Left renal pelvis (tissue), 4 donors: ENCODE data around the gene PYGO2. TPM values are rescaled to one million over a fixed set of nuclear protein-coding genes. Genes with fewer than 3 reads are reported as not detected.

ENCODE experiments used
- DNase-seq, 4 donors: peaks; one replicate each; pipeline ENCODE4 v3.0.0-alpha.2; 2013; ENCODE audit warnings: low read depth in 4 of 4, low spot score in 3 of 4
- polyA plus RNA-seq, 4 donors: library from polyadenylated mRNA; unstranded; fragments of 120-200 nt; gene quantifications; one replicate each; pipeline ENCODE4 v1.2.1, GENCODE V29; 2013; ENCODE audit not compliant: insufficient read length in 4 of 4

The PYGO2 gene
- polyA plus RNA-seq, 4 donors: 36.8 to 49.7 (median 44.9) TPM

DNA sequence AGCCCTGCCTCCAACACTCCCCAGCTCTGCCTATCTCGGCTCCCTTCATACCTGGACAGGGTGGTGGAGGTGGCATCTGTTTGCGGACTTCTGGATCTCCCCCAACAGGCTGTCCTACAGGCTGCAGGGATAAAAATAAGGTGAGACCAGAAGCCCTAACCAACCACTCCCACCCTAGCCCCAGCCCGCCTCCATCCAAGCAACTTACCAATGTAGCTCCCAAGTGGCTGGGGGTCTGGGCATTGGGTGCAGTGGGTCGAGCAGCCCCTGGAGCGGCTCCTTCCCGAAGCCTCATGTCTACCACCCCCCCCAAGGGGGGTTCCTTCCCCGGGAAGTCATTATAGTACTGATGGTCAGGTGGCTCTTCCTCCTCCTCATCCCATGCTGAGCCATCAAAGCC is 4.5 kb upstream of the PYGO2 start:
- no peak for DNase-seq

DNA sequence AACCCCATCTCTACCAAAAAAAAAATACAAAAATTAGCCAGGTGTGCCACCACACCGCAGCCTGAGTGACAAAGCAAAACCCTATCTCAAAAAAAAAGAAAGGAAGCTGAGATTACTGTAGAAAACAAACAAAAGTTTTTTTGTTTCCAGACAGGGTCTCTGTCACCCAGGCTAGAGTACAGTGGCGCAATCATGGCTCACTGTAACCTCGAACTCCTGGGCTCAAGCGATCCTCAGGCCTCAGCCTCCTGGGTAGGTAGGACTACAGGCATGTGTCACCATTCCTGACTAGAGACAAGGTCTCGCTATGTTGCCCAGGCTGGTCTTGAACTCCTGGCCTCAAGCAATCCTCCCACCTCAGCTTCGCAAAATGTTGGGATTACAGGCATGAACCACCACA is 2.8 kb upstream of the PYGO2 start:
- no peak for DNase-seq

DNA sequence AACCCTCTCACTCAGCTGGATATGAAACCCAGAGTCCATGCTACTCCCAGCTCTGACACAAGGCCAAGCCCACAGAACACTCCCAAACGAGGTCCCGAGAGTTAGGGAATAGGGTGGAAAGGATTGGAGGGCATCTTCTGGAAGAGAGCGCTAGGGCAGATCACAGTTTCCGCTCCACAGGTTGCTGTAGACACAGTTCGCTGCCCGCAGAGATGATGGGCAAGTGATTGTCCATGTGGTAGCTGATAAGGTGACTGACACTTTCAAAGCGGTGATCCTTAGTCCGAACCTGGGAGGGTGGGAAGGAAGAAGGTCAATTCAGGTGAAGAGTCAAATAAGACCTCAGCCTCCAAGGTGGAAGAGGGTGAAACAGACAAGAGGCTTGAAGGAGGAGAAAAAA is 2.1 kb upstream of the PYGO2 start:
- DNase-seq: no peak

DNA sequence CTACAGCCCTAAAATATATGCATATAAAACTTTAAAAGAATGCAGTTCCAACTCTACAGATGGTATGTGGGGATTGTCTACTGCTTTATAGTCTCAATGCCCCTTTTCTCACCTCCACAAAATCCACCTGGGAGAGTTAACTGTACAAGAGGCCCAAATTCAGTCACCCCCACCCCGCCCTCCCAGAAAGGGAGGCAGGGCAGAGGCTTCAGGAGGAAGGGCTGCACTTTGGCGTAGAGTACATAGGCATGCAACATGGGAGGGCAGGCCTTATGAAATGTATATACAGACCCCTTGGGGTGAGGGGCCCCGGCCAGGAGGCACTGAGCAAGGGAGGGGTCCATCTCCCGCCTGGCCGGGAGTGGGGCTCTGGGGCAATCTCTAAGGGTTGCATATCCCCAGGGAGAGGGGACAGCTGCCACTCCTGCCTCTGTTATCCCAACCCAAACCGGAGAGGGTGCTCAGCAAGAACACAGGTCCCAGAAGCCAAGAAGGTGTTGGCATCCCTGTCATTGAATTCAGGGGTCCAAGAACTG is 1.3 kb upstream of the PYGO2 start:
- no peak for DNase-seq

DNA sequence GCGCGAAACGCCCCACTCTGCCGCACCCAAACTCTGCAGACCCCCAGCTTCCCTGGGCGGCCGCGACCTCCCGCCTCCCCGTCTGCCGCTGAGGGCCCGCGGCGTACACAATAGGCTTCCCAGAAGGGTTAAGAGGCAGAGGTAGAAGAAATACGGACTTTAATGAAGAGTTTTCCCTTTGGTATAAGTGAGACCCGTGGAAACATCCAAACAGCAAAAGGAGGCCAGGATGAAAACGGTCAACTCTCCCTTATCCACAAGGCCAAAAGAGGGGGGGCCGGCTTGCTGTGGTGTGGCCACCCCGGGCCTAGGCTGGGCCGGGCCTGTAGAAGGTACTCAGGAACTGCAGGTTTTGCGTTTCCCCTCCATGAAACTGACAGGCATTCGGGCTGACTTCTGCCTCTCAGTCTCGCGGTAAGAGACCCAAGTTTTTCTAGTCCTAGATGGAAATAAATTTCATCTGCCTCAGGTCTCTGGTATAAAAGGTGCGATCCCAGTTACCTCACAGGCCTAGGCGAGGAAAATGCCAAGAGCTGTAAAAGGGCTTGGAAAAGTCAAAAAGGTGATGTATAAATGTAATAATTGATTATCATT is 671 bp upstream of the PYGO2 start:
- no peak for DNase-seq

DNA sequence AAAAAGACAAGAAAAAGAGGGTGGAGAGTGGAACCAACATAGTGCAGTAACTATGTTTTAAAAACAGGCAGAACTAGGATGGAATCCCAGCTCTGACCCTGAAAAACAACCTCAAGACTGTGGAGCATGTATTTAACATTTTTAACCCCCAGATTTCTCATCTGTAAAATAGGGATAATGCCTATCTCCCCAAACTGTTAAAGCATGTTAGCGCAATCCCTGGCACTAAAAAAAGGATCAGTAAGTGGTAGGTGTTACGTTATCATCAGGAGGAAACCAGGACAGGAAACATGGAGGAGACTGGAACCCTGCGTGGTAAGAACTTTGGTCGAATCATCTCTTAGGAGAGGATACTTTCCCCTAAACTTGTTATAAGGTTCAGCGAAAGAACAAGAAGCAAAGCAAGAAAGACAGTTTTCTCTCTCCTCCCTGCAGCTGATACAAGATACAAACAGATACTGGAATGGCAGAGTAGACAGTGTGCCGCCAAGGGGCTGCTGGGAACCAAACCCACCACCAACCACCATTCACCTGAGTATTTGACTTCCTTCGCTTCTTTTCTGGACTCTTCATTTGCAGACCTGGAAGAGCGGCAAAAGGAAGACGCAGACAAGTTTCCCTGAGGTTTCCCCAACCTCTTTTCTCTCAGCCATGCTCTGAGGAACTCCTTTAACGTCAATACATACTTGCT is 991 bp downstream of the PYGO2 start:
- no peak for DNase-seq

DNA sequence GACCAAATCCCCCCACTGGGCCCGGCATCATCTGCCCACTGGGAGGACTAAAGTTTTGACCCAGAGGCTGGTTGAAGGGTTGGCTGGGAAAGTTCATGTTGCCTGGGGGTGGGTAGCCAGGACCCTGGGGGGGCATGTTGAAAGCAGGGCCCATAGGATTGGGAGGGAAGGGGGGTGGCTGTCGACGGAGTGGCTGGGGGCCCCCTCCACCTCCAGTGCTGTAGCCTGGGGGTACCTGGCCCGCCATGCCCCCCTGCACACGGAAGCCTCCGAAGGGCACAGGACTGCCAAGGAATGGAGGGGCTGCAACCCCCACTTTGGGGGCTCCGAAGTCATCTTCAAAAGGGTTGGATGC is 2.2 kb downstream of the PYGO2 start:
- no peak for DNase-seq

DNA sequence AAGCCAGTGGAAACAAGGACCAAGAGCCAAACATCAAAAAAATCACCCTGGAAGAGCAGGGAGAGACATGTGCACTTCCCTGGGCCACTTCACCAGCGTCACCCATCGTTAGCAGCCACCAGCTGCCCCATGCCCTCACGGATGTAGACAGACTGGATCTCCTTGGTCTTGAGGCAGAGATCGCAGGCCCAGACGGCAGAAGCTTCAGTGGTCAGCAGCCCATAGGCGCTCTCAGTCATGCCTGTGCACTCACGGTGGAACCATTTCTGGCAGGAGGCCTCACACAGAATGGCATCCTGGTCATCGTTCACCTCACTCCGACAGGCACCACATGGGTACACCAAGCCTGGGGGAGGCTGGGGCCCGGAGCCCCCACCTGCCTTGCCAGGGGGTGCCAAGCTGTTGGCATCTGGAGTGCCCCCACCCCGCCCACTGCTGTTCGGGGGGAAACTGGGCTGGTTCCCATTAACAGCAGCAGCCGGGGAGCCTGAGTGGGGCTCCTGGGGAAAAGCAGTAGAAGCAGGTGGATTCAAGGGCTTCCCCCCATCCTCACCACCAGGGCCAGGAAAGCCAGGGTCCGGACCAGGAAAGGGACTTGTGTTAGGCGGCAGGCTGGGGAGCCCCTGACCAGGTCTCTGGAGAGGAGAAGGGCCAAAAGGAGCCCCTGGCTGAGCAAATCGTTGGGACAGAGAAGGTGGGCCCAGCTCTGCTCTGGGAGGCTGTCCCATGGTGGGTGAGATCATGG is 2.7 kb downstream of the PYGO2 start:
- DNase-seq: no peak

DNA sequence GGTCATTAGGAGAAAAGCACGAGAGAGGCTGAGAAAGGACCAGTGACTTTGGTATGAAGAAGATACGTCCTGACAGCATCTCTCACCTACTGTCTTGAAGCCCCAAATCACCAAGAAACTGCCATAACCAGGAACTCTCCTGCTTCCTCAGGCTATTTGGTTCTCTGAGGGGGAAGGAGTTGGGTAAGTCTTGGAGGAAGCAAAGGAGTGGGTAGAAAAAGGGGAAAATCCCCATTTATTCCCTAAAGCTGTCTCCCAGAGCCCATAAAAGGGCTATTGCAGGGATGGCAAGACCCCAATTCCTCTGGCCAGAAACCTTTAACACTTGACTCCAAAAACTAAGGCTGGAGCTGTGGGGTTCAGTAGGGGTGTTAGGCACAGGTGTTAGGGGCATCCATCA is 3.5 kb downstream of the PYGO2 start:
- DNase-seq: no peak

DNA sequence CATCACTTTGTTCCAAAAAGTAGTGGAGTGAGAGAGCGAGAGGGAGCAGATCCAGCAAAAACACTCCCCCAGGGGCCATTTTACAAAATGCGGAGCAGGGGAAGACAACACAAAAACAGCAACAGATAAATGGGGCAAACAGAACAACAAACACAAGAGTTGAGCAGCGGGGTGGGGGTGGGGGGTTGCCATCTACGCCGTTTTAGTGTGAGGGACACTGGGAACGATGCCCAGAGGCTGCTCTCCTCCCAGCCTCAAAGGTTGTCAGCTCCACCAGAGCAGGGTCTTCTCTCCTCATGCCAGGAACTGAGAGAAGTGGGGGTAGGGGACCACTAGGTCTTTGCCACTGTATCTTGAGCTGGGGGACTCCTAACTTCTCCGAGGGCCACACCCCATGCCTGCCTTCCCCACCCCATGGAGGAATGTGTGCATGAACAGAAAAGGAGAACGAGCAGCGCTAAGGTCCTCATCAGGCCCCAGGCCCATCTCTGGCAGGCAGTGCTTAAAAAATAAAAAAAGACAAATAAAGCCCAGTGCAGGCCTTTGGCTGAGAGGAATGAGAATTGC is 4.4 kb downstream of the PYGO2 start:
- DNase-seq: no peak

DNA sequence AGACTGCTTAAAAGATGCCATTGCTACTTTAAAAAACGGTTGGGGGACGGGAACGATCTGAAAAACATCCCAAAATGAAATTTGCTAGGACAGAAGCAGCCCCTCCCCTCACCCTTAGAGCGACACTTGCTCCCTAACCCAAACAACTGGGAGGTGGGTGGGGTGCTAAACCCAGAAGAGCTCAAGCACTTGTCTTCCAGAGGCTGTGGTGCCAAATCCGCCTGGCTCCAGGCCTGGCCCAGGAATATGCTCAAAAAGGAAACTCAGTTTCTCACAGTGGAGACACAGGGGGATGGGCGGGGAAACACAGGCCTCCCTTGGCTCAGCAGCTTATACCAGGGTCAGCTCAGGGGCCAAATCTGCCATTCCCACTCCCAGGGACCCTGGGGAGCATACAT is 5.0 kb downstream of the PYGO2 start:
- DNase-seq: no peak

DNA sequence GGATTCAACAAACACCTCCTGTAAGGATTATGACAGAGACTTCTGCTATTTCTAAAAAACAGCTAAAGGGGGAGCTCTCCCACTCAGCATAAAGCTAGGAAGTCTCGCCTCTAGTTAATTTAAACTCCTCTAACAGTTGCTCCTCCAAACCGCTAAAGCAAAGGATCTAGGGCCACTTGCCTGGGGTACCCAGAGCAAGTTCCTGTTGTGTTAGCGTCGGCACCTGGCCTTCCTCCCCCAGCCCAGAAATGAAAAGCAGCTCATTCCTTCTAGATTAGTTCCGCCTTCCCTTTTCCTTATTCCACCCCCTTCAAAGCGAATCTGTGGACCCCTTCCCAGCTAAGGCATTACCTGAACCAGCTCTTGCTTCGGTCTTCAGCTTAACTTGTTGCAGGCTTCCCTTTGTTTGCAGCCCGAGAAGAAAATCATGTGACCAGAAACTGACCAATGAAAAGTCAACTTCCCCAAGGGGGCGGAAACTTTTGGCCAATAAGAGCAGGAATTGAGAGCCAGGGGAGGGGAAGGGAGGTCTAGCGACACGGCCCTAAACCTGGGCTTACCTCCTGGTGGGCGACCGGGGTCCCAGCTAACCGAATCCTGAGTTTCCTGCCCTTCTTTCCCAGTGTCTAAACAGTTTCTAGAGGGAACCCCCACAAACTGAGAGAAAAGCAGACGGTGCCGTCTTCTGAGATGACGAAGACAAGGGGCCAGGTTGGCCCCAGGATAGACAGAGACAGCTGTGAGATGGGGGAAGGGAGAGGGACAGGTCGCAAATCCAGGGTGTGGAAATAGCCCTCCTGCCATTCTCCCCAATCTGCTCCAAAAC is 5.7 kb downstream of the PYGO2 start, which contains the start of gene PBXIP1:
Gene PBXIP1 (minus strand): TSS at position 382 of the 826 bp plus-strand sequence. CDS start 2,378 bp downstream, outside the sequence.
- DNase-seq: peak; percentile 87 to 95 (median 94)

DNA sequence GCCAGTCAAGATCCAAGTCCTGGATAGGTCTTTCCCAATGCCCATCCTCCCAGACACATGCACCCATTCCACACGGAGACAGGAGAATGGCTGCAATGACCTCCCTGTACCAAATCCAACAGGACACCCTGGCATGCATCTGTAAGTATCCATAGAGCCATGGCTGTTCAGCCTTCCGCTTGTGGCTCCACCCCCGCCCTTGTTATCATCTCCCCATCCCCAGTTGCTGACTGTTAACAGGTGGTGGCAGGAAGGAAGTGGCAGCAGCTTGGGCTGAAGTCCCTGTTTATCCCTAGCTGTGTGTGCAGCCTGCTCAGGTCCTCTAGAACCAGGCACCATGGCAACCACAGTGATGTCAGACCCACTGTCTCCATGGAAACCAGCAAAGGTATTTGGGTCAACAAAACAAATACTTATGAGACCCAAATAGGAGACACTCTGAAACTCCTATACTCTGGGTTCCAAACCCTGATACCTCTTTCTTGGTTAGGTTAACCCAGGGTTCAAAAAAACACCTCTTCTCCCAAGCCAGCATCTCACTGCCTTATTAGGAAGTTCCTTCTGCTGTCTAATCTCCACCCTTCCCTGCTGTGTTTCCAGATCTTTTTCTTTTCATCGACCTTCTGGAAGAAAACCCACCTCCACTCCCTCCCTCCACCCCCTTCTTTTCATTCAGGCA is 6.4 kb downstream of the PYGO2 start:
- no peak for DNase-seq

DNA sequence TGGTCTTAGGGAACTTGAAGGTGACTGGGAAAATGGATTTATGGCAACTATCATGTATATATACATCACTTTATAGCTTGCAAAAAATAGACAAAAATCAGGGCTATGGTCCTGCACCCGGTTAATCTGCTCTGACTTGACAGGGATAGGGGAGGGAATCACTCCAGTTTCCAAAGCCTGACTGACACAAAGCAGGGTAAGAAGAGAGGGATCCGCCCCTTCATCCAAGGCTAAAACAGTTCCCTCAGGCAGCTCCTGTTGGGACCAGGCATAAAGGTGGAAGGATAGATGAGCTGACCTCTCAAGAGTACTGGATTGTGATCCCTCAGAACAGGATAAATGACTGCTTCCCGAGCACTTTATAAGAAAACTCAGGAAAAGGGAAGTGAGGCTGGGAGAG is 7.0 kb downstream of the PYGO2 start:
- no peak for DNase-seq

DNA sequence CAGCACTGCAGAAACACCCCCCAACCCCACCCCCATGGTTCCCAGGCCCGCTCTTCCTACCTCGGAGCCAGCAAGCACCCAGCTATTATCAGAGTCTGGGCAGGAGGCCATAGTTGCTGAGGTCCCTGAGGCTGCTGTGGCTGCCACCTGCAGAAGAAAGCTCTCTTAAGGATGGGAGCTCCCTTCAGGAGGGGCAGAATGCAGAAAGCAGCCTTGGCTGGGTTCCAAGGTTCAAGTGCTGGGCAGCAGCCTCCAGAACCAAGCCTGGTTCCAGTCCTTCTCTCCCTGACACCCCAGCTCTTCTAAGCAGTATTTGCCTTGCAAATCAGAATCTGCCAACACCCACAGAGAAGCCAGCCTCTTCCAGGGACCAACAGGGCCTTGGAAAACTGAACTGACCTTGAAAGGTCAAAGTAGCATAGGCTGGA is 8.0 kb downstream of the PYGO2 start:
- no peak for DNase-seq

DNA sequence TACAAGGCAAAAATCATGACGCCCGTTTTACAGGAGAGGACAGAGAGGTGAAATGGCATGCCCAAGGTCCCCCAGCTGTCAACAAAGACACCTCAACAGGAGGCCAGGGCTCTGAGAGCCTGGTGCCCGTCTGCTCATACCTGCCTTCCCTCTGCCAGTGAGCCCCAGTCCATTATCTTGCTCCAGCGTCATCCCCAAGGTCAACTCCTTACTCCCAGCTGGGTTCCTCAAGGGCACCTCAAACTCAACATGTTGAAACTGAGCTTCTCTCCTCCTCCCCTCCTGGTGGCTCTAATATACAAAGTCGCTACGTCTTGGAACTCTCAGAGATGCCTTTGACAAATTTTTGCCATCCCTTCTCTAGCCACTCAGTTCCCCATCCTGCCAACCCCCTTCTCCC is 8.9 kb downstream of the PYGO2 start:
- no peak for DNase-seq

DNA sequence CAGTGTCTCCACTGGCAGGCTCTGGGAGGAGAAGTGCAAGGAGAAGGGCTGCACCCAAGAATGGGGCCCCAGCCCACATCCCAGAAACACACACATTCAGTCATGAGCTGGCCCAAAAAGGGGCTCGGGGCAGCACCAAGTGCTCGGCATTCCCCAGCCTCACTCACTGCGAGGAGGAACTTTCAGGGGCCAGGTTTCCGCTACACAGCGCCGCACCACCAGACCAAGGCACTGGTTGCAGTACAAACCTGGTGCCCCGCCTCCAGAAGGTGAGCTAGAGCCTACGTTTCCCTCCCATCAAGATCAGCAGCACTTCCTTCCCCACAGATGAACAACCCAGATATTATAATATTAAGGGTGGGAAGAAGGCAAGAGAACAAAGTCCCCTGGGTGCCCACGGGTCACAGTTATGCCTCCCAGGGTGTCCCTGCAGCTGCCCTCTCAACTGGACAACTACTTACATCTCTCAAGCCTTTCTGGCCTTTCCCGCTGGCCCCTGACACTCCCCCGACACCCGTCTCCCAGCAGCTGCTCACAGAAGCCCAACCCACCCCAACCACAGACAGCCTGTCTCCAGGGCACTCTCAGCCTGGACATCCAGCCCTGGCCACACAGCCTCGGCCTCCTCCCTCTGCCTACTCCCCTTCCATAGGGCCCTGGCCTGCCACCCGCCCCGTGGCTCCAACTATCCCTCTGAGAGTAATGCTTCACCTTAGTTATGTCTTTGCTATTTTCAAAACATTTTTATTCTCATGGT is 9.5 kb downstream of the PYGO2 start:
- no peak for DNase-seq

DNA sequence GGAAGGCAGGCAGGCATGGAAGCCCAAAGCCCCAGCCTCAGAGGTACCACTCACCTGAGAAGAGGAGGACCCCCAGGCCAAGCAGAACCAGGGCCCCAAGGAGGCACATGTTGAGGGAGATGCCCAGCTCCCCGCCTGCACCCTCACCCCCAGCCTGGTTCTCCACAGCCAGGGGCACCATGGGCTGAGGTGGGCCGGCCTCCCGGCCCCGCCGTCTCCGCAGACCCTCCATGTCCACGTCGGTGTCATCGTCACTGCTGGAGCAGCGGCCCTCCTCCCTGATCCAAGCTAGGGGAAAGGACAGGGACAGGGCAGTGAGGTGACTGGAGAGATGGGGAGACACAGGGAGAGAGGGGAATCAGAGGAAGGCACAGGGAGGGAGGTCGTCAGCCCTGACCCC is 13.5 kb downstream of the PYGO2 start:
- no peak for DNase-seq
